SK-N-SH treated with all-trans-retinoic acid at 6 μM for 48 hours (cell line): ENCODE measurements around the gene LRP11.

Source experiments
- PPARA ChIP-seq: fragments of 250-450 bp; sonication (Bioruptor Pico); IDR thresholded peaks from 2 replicates; pipeline ENCODE4 v1.5.0; 2020; ENCODE audit warnings: mild to moderate bottlenecking, borderline replicate concordance
- RARB ChIP-seq: fragments of 250-450 bp; sonication (Bioruptor Pico); IDR thresholded peaks from 2 replicates; pipeline ENCODE4 v1.8.0; 2021; ENCODE audit warnings: mild to moderate bottlenecking, moderate library complexity
- ZNF565 ChIP-seq: fragments of 450-650 bp; formaldehyde crosslinking; conservative IDR thresholded peaks from 2 replicates; pipeline ENCODE4 v1.5.0; 2020; ENCODE audit warnings: low read depth, mild to moderate bottlenecking, moderate library complexity
- ZNF8 ChIP-seq: fragments of 450-650 bp; formaldehyde crosslinking; IDR thresholded peaks from 2 replicates; pipeline ENCODE4 v1.5.0; 2020; ENCODE audit warnings: mild to moderate bottlenecking, moderate library complexity
- TF ChIP-seq, protein P1 (sequence below): fragments of 250-450 bp; sonication (Bioruptor Pico); IDR thresholded peaks from 2 replicates; pipeline ENCODE4 v1.5.1; 2020; ENCODE audit warnings: low read depth, mild to moderate bottlenecking, moderate library complexity
- TF ChIP-seq, protein P2 (sequence below): fragments of 250-450 bp; sonication (Bioruptor Pico); IDR thresholded peaks from 2 replicates; pipeline ENCODE4 v1.8.0; 2020; ENCODE audit warnings: mild to moderate bottlenecking, moderate library complexity, borderline replicate concordance

DNA sequence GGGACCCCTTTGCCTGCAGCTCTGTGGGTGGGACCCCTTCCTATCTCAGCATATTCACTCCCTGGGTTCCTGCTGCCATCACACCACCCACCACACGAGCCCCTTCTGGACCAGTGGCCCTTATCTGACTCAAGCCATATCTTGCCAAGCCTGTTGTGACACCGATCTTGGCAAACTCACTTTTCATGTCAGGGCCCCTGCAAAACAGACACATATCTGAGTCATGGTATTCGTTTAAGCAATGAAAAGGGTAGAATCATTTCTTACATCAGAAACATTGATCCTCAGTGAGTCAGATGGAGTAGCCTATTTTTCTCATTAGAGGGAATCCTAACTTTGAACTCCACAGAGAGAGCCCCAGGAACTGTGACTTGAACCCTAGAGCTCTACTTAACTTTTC, 23.2 kb upstream of the LRP11 start:
- TF ChIP-seq ZNF8: no peak
- no peak for TF ChIP-seq ZNF565
- TF ChIP-seq, protein P1, sequence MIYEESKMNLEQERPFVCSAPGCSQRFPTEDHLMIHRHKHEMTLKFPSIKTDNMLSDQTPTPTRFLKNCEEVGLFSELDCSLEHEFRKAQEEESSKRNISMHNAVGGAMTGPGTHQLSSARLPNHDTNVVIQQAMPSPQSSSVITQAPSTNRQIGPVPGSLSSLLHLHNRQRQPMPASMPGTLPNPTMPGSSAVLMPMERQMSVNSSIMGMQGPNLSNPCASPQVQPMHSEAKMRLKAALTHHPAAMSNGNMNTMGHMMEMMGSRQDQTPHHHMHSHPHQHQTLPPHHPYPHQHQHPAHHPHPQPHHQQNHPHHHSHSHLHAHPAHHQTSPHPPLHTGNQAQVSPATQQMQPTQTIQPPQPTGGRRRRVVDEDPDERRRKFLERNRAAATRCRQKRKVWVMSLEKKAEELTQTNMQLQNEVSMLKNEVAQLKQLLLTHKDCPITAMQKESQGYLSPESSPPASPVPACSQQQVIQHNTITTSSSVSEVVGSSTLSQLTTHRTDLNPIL (CRISPR knock-in tag): no peak
- TF ChIP-seq, protein P2, sequence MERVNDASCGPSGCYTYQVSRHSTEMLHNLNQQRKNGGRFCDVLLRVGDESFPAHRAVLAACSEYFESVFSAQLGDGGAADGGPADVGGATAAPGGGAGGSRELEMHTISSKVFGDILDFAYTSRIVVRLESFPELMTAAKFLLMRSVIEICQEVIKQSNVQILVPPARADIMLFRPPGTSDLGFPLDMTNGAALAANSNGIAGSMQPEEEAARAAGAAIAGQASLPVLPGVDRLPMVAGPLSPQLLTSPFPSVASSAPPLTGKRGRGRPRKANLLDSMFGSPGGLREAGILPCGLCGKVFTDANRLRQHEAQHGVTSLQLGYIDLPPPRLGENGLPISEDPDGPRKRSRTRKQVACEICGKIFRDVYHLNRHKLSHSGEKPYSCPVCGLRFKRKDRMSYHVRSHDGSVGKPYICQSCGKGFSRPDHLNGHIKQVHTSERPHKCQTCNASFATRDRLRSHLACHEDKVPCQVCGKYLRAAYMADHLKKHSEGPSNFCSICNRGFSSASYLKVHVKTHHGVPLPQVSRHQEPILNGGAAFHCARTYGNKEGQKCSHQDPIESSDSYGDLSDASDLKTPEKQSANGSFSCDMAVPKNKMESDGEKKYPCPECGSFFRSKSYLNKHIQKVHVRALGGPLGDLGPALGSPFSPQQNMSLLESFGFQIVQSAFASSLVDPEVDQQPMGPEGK (CRISPR knock-in tag): no peak
- no peak for TF ChIP-seq PPARA (CRISPR knock-in tag)
- no peak for TF ChIP-seq RARB (CRISPR knock-in tag)
